HCT116 (cell line): ENCODE data around the gene FBXO15. TPM values are rescaled to one million over a fixed set of nuclear protein-coding genes. Genes with fewer than 3 reads are reported as not detected.

Experiments
- ATAC-seq: fragments of 200-7000 bp; cut with Tn5 transposase; 2 replicates; pipeline ENCODE4 v1.9.1; 2020; ENCODE audit warnings: mild to moderate bottlenecking, moderate library complexity
- BruUV-seq: library from RNA; stranded (reverse); fragments of 400-500 nt; replicated peaks from 2 replicates; lab custom pipeline; 2021; lab: Mats Ljungman, UMichigan
- CTCF ChIA-PET: fragments of 300-600 bp; sonication (Branson Sonifier 250); formaldehyde crosslinking; loops from one replicate; lab custom pipeline; 2021; ENCODE audit warnings: antibody characterized with exemption; lab: Charles Lee
- POLR2A ChIA-PET: fragments of 300-600, 350-600 bp; sonication (Branson Sonifier 250); formaldehyde crosslinking; loops from one replicate; lab custom pipeline; 2021; ENCODE audit warnings: antibody characterized with exemption; lab: Charles Lee
- RAD21 ChIA-PET, 2 experiments: fragments of 300-600 bp; sonication (Branson Sonifier 250); formaldehyde crosslinking; loops; one replicate each; lab custom pipeline; 2023; ENCODE audit warnings: low total read pairs in 2 of 2; ENCODE audit not compliant: uncharacterized antibody in 2 of 2, unreplicated experiment in 2 of 2, low non-redundant PET in 1 of 2; lab: Charles Lee
- DNase-seq: peaks from one replicate; pipeline ENCODE4 v3.0.0-alpha.2; 2010; ENCODE audit warnings: low read depth, low spot score
- H2AFZ ChIP-seq: fragments of 200-600 bp; shearing (Covaris generic), sonication (generic); 2 replicates; pipeline ENCODE4 v1.6.1; 2017; ENCODE audit warnings: low read depth, mixed run types, mixed read lengths, antibody characterized with exemption, low read length; ENCODE audit not compliant: poor library complexity, severe bottlenecking
- H3K27ac ChIP-seq: 2 replicates; pipeline ENCODE4 v1.5.1; 2012; ENCODE audit warnings: low read depth, low read length
- H3K27me3 ChIP-seq: fragments of 200-600 bp; sonication (generic); 2 replicates; pipeline ENCODE4 v1.6.1; 2016; ENCODE audit warnings: mixed run types, low read length, mixed read lengths; ENCODE audit not compliant: insufficient read depth
- H3K36me3 ChIP-seq, 2 experiments: fragments of 200-500 bp in 1 of 2; fragments of 200-600 bp in 1 of 2; sonication (Bioruptor generic) in 1 of 2; sonication (generic) in 1 of 2; 2 replicates each; pipeline versions ENCODE4 v1.5.1 to v1.6.1; 2014 to 2016; ENCODE audit warnings: low read length in 2 of 2, inconsistent platforms in 1 of 2, mixed read lengths in 1 of 2, mixed run types in 1 of 2; ENCODE audit not compliant: insufficient read depth in 2 of 2, control insufficient read depth in 1 of 2
- H3K4me1 ChIP-seq, 2 experiments: fragments of 200-600 bp in 1 of 2; sonication (generic) in 1 of 2; 2 replicates each; pipeline versions ENCODE4 v1.5.1 to v1.6.1; 2012 to 2017; ENCODE audit warnings: low read length in 2 of 2, inconsistent platforms in 1 of 2, mild to moderate bottlenecking in 1 of 2, mixed read lengths in 1 of 2, mixed run types in 1 of 2, moderate library complexity in 1 of 2; ENCODE audit not compliant: insufficient read depth in 2 of 2, control insufficient read depth in 1 of 2
- H3K4me2 ChIP-seq: fragments of 200-600 bp; sonication (generic); 2 replicates; pipeline ENCODE4 v1.6.1; 2017; ENCODE audit warnings: mixed run types, low read length, mixed read lengths
- H3K4me3 ChIP-seq, 2 experiments: fragments of 200-600 bp in 1 of 2; sonication (generic) in 1 of 2; replicated peaks in 1 of 2; 2 replicates each; pipeline ENCODE4 v1.5.1; 2011 to 2016; ENCODE audit warnings: low read length in 2 of 2, control low read depth in 1 of 2, low read depth in 1 of 2, mild to moderate bottlenecking in 1 of 2, mixed read lengths in 1 of 2, mixed run types in 1 of 2
- H3K79me2 ChIP-seq: fragments of 200-600 bp; sonication (generic); 2 replicates; pipeline ENCODE4 v1.6.1; 2017; ENCODE audit warnings: mild to moderate bottlenecking, mixed run types, low read length, moderate library complexity, mixed read lengths; ENCODE audit not compliant: insufficient read depth
- H3K9ac ChIP-seq: fragments of 200-600 bp; sonication (generic); 2 replicates; pipeline ENCODE4 v1.6.1; 2016; ENCODE audit warnings: low read length, mixed read lengths
- H3K9me2 ChIP-seq: fragments of 200-600 bp; sonication (generic), shearing (Covaris generic); 2 replicates; pipeline ENCODE4 v1.6.1; 2017; ENCODE audit warnings: mixed run types, mild to moderate bottlenecking, moderate library complexity; ENCODE audit not compliant: insufficient read depth
- H3K9me3 ChIP-seq, 2 experiments: fragments of 200-500 bp in 1 of 2; fragments of 200-600 bp in 1 of 2; sonication (Bioruptor generic) in 1 of 2; sonication (generic) in 1 of 2; 2 replicates each; pipeline ENCODE4 v1.6.1; 2014 to 2017; ENCODE audit warnings: low read length in 2 of 2, mixed read lengths in 2 of 2, inconsistent platforms in 1 of 2, low read depth in 1 of 2, mild to moderate bottlenecking in 1 of 2, mixed run types in 1 of 2, moderate library complexity in 1 of 2; ENCODE audit not compliant: control insufficient read depth in 1 of 2, insufficient read depth in 1 of 2
- H4K20me1 ChIP-seq: fragments of 200-600 bp; sonication (generic), shearing (Covaris generic); 2 replicates; pipeline ENCODE4 v1.6.1; 2017; ENCODE audit warnings: mixed run types, mild to moderate bottlenecking, moderate library complexity; ENCODE audit not compliant: insufficient read depth
- CEBPB ChIP-seq: IDR thresholded peaks from 2 replicates; pipeline ENCODE4 v1.6.1; 2012; ENCODE audit warnings: low read depth
- EGR1 ChIP-seq: IDR thresholded peaks from 2 replicates; pipeline ENCODE4 v1.6.1; 2012; ENCODE audit warnings: low read depth
- ELF1 ChIP-seq: IDR thresholded peaks from 2 replicates; pipeline ENCODE4 v1.6.1; 2012; ENCODE audit warnings: low read depth, borderline replicate concordance
- FOSL1 ChIP-seq: IDR thresholded peaks from 2 replicates; pipeline ENCODE4 v1.6.1; 2012; ENCODE audit warnings: low read depth
- MAX ChIP-seq: IDR thresholded peaks from 2 replicates; pipeline ENCODE4 v1.6.1; 2012
- POLR2A ChIP-seq: IDR thresholded peaks from 2 replicates; pipeline ENCODE4 v1.7.0; 2011; ENCODE audit warnings: borderline replicate concordance; ENCODE audit not compliant: insufficient read depth, insufficient read length; ENCODE audit errors: extremely low read depth
- POLR2AphosphoS5 ChIP-seq: IDR thresholded peaks from 2 replicates; pipeline ENCODE4 v1.6.1; 2011; ENCODE audit warnings: mild to moderate bottlenecking, low read depth, low read length, moderate library complexity
- SP1 ChIP-seq: IDR thresholded peaks from 2 replicates; pipeline ENCODE4 v1.6.1; 2012; ENCODE audit warnings: low read depth
- SRF ChIP-seq: IDR thresholded peaks from 2 replicates; pipeline ENCODE4 v1.6.1; 2012; ENCODE audit warnings: low read depth
- TCF7L2 ChIP-seq: IDR thresholded peaks from 2 replicates; pipeline ENCODE4 v1.7.0; 2011; ENCODE audit warnings: borderline replicate concordance, inconsistent platforms; ENCODE audit not compliant: insufficient read depth, insufficient read length; ENCODE audit errors: extremely low read depth
- ZFX ChIP-seq: fragments of 450-650 bp; IDR thresholded peaks from 2 replicates; pipeline ENCODE4 v1.6.1; 2017
- intact Hi-C: fragments of 100-400 bp; cut with micrococcal nuclease; formaldehyde crosslinking; loops from 2 replicates; pipeline ENCODE4 v1.10.0; 2022
- total RNA-seq: library from RNA; stranded (reverse); gene quantifications from one replicate; pipeline ENCODE4 v1.2.1, GENCODE V29; 2021; ENCODE audit not compliant: unreplicated experiment
- TF ChIP-seq, protein P1 (sequence below): IDR thresholded peaks from 2 replicates; pipeline ENCODE4 v1.6.1; 2012; ENCODE audit warnings: low read depth
- TF ChIP-seq, protein P2 (sequence below), 3 experiments: fragments of 200-600 bp in 1 of 3; sonication (generic) in 1 of 3; IDR thresholded peaks in 2 of 3; conservative IDR thresholded peaks in 1 of 3; 2 replicates each; pipeline ENCODE4 v1.5.1; 2012 to 2017; ENCODE audit warnings: low read depth in 2 of 3, low read length in 2 of 3, antibody characterized with exemption in 1 of 3, borderline replicate concordance in 1 of 3, control low read depth in 1 of 3, mild to moderate bottlenecking in 1 of 3, mixed read lengths in 1 of 3, mixed run types in 1 of 3, moderate library complexity in 1 of 3; ENCODE audit not compliant: insufficient read depth in 1 of 3

Gene FBXO15
- total RNA-seq, 1 experiment from 2014 or later, result 1.1 TPM

DNA sequence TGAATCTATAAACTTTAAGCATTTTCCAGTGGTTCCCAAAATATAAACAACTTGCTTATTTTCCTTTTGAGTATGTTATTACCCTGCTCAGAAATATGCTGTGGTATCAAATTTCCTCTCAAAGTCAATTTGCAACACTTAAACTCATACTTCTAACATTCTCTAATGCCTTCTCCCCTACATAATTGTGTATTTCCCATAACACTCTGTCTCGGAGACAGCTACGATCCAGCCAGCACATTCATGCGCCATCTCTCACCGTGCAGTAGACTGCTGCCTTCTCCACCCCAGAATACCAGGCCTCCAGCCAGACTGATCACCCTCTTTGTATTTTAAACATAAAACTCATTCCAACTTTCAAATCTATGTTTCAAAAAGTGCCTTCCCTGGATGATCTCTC is 42.5 kb upstream of the FBXO15 start:
- no peak for ATAC-seq

More for the DNA sequence above, 42.5 kb upstream of the FBXO15 start:
- no peak for DNase-seq
- H3K4me2 ChIP-seq, result no peak overlapping the region
- H3K27ac ChIP-seq, result no peak overlapping the region
- intact Hi-C loops, result no loop called here
- H3K79me2 ChIP-seq, result no peaks in the 10 kb centered on the region
- H3K9me3 ChIP-seq, result no peaks in the 10 kb centered on the region
- H3K36me3 ChIP-seq, result no peaks in the 10 kb centered on the region
- H3K4me1 ChIP-seq, result no peaks in the 10 kb centered on the region
- peaks cover 12% of the 10 kb centered on the region for H3K27me3 ChIP-seq
- CTCF ChIA-PET, result no interaction called here
- H3K9me2 ChIP-seq, result no peaks in the 10 kb centered on the region
- H3K4me3 ChIP-seq, result no peak overlapping the region
- H2AFZ ChIP-seq, result no peak overlapping the region
- H3K9ac ChIP-seq, result no peak overlapping the region
- no TSS peak for BruUV-seq
- POLR2A ChIA-PET, result no interaction called here
- no peak for TF ChIP-seq POLR2AphosphoS5
- no peak for TF ChIP-seq ZFX
- no peak for TF ChIP-seq SP1
- TF ChIP-seq TCF7L2, result no peak
- TF ChIP-seq, protein P1, sequence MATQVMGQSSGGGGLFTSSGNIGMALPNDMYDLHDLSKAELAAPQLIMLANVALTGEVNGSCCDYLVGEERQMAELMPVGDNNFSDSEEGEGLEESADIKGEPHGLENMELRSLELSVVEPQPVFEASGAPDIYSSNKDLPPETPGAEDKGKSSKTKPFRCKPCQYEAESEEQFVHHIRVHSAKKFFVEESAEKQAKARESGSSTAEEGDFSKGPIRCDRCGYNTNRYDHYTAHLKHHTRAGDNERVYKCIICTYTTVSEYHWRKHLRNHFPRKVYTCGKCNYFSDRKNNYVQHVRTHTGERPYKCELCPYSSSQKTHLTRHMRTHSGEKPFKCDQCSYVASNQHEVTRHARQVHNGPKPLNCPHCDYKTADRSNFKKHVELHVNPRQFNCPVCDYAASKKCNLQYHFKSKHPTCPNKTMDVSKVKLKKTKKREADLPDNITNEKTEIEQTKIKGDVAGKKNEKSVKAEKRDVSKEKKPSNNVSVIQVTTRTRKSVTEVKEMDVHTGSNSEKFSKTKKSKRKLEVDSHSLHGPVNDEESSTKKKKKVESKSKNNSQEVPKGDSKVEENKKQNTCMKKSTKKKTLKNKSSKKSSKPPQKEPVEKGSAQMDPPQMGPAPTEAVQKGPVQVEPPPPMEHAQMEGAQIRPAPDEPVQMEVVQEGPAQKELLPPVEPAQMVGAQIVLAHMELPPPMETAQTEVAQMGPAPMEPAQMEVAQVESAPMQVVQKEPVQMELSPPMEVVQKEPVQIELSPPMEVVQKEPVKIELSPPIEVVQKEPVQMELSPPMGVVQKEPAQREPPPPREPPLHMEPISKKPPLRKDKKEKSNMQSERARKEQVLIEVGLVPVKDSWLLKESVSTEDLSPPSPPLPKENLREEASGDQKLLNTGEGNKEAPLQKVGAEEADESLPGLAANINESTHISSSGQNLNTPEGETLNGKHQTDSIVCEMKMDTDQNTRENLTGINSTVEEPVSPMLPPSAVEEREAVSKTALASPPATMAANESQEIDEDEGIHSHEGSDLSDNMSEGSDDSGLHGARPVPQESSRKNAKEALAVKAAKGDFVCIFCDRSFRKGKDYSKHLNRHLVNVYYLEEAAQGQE, result no peak
- TF ChIP-seq, protein P2, sequence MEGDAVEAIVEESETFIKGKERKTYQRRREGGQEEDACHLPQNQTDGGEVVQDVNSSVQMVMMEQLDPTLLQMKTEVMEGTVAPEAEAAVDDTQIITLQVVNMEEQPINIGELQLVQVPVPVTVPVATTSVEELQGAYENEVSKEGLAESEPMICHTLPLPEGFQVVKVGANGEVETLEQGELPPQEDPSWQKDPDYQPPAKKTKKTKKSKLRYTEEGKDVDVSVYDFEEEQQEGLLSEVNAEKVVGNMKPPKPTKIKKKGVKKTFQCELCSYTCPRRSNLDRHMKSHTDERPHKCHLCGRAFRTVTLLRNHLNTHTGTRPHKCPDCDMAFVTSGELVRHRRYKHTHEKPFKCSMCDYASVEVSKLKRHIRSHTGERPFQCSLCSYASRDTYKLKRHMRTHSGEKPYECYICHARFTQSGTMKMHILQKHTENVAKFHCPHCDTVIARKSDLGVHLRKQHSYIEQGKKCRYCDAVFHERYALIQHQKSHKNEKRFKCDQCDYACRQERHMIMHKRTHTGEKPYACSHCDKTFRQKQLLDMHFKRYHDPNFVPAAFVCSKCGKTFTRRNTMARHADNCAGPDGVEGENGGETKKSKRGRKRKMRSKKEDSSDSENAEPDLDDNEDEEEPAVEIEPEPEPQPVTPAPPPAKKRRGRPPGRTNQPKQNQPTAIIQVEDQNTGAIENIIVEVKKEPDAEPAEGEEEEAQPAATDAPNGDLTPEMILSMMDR (IDR thresholded peaks at IDR 0.05 in 2 of 3, conservative IDR thresholded peaks at IDR 0.05 in 1 of 3; ENCODE audit: borderline replicate concordance in 1 of 3, insufficient read depth in 1 of 3, low read depth in 2 of 3, low read length in 2 of 3), result no peak
- no peak for TF ChIP-seq EGR1
- TF ChIP-seq MAX, result no peak
- TF ChIP-seq FOSL1, result no peak
- TF ChIP-seq SRF, result no peak
- TF ChIP-seq ELF1, result no peak
- no peak for TF ChIP-seq CEBPB
- TF ChIP-seq POLR2A, result no peak
- RAD21 ChIA-PET, result no interaction called here
- no peaks in the 10 kb centered on the region for H4K20me1 ChIP-seq
